Transverse colon (tissue), 4 donors: ENCODE measurements around the gene PCDH12. TPM values are rescaled to one million over a fixed set of nuclear protein-coding genes. Genes with fewer than 3 reads are reported as not detected.

Experiments used
- DNase-seq: peaks from one replicate; pipeline ENCODE4 v3.0.0-alpha.2; 2019
- H3K27ac ChIP-seq, 4 donors: fragments of 200-600 bp; sonication (generic); 2 replicates each; pipeline ENCODE4 v1.5.1; 2016 to 2018; ENCODE audit warnings: inconsistent platforms in 4 of 4
- H3K27me3 ChIP-seq: fragments of 200-600 bp; sonication (generic); 2 replicates; pipeline ENCODE4 v1.5.1; 2017; ENCODE audit warnings: inconsistent platforms
- H3K36me3 ChIP-seq, 4 donors: fragments of 200-600 bp; sonication (generic); 2 replicates each; pipeline ENCODE4 v1.5.1; 2017 to 2019; ENCODE audit warnings: inconsistent platforms in 4 of 4
- H3K4me1 ChIP-seq, 4 donors: fragments of 200-600 bp; sonication (generic); 2 replicates each; pipeline ENCODE4 v1.5.1; 2017 to 2020; ENCODE audit warnings: inconsistent platforms in 4 of 4
- H3K4me3 ChIP-seq, 4 donors: fragments of 200-600 bp; sonication (generic); 1 replicate in 1 of 4; 2 replicates in 3 of 4; pipeline versions ENCODE4 v1.5.1 to v1.6.1; 2017 to 2019; ENCODE audit warnings: inconsistent platforms in 4 of 4
- H3K9me3 ChIP-seq, 2 donors: fragments of 200-600 bp; sonication (generic); 2 replicates each; pipeline ENCODE4 v1.5.1; 2017 to 2019; ENCODE audit warnings: inconsistent platforms in 2 of 2
- EP300 ChIP-seq: sonication (generic); formaldehyde crosslinking; IDR thresholded peaks from one replicate; pipeline ENCODE4 v1.6.1; 2017; ENCODE audit warnings: antibody characterized with exemption, low read depth
- POLR2A ChIP-seq: fragments of 450-650 bp; IDR thresholded peaks from one replicate; pipeline ENCODE4 v1.6.1; 2016; ENCODE audit warnings: antibody characterized with exemption, mild to moderate bottlenecking, moderate library complexity
- POLR2AphosphoS5 ChIP-seq, 3 donors: sonication (generic); formaldehyde crosslinking; IDR thresholded peaks; one replicate each; pipeline ENCODE4 v1.6.1; 2016; ENCODE audit warnings: antibody characterized with exemption in 3 of 3
- WGBS, 2 donors: methylation state at CpG; one replicate each; pipeline ENCODE4 v1.1.5; 2018; ENCODE audit warnings: low coverage in 1 of 2; 5-methylcytosine and 5-hydroxymethylcytosine counted together
- in situ Hi-C, 4 donors: fragments of 200-750 bp; cut with MboI; loops; one replicate each; pipeline versions ENCODE4 v1.15.0 to v1.15.1; 2017; ENCODE audit warnings: low sequenced_read_pairs in 3 of 4, low pct_ligation_motif_present in 1 of 4, low pct_unique_long_range_greater_than_20kb in 1 of 4
- intact Hi-C: fragments of 100-400 bp; cut with DNase I; formaldehyde crosslinking; loops from one replicate; pipeline ENCODE4 v1.15.1; 2023; ENCODE audit warnings: low total_unique reads
- total RNA-seq, 4 donors: library from RNA; depleted of rRNA; stranded (reverse); fragments of >200 nt; gene quantifications; one replicate each; pipeline ENCODE4 v1.1.0, GENCODE V29; 2016
- TF ChIP-seq, protein P1 (sequence below), 5 experiments: fragments of 200-600 bp in 3 of 5; fragments of 450-650 bp in 2 of 5; sonication (generic) in 3 of 5; IDR thresholded peaks; 1 replicate in 2 of 5; 2 replicates in 3 of 5; pipeline ENCODE4 v1.5.1; 2016 to 2017; ENCODE audit warnings: antibody characterized with exemption in 5 of 5, inconsistent platforms in 3 of 5, mild to moderate bottlenecking in 2 of 5, moderate library complexity in 1 of 5

PCDH12 gene
- under 1 TPM in 3 of 4 donors, not detected in 1; 0.37 to 0.95 (median 0.68) TPM for total RNA-seq

DNA sequence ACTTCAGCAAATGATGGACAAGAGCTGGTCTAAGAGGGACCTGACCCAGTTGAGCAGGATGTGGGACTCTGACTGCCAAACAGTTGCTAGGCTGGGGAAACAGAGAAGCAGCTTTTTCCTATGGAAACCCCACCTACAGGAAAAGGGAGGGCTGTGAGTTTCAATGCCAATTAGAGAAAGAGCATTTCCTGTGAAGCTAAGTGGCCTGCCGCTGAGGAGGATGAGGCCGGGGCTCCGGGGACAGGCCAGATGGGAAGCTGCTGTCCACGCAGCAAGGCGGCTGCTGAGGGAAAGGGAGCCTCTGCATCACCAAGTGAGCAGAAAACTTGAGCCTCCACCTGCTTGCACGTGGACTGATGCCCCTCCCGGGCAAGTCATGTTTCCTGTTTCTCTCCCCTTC lies at the start of gene PCDH12:
Gene PCDH12, minus strand, starts transcription at position 90 of the 400 bp plus-strand sequence. CDS start 351 bp downstream, outside the sequence.
- Histone ChIP-seq H3K27me3 (no peaks in the 10 kb centered on the region), H3K27ac (peak within 1 kb of the TSS in 2 of 4 donors; percentile 40 to 50), H3K4me3 (no peak within 1 kb of the TSS), H3K9me3 (no peaks in the 10 kb centered on the region), H3K36me3 (no peaks in the 10 kb centered on the region), H3K4me1 (peaks cover 0 to 18% (median 3%) of the 10 kb centered on the region in 4 donors)
- no peak for TF ChIP-seq EP300
- TF ChIP-seq POLR2A: no peak
- TF ChIP-seq POLR2AphosphoS5 (IDR thresholded peaks at IDR 0.05): peak in 1 of 3 donors; percentile 16
- DNase-seq: peak; percentile 13
- 27 to 42% methylated on average over 2 to 7 of the region's 7 CpGs for WGBS, 2 donors
- in situ Hi-C loops (loop anchor here in 3 of 4 donors (5.0 to 10.0 kb wide), 4 partner anchors 73 to 266 kb away; no protein-coding TSS in a partner anchor), intact Hi-C loops (loop anchor here (5.0 kb wide), 1 partner anchor 266 kb away; no protein-coding TSS in a partner anchor)

DNA sequence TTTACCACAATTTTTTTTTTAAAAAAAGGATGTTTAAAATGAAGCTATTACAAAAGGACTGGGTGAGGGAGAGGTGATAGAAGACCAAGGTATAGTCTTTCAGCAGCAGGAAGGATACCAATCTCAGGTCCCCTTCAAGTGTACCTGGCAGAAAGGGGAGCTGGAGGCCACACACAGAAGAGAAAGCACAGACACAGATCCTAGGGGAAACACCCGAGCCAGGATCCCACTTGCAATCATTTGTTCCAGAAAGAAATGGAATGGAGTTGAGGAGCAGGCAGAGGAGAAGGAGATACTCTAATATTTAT lies 49.2 kb upstream of the PCDH12 start:
- H3K27ac ChIP-seq: no peak overlapping the region
- TF ChIP-seq EP300: no peak
- WGBS, 2 donors: 75 to 82% methylated on average over 1 of the region's 1 CpG
- no peaks in the 10 kb centered on the region for H3K27me3 ChIP-seq
- H3K9me3 ChIP-seq: no peaks in the 10 kb centered on the region
- no peak overlapping the region for H3K4me3 ChIP-seq
- peaks cover 0 to 17% (median 3%) of the 10 kb centered on the region in 4 donors for H3K36me3 ChIP-seq
- in situ Hi-C loops: loop anchor here in 2 of 4 donors (10.0 to 25.0 kb wide), 2 partner anchors 138 to 330 kb away; partner anchors contain the start of gene SPRY4 (in 1 of the 2)
- intact Hi-C loops: no loop called here
- no peak for DNase-seq
- H3K4me1 ChIP-seq: peaks cover 0 to 3% (median under 1%) of the 10 kb centered on the region in 4 donors

DNA sequence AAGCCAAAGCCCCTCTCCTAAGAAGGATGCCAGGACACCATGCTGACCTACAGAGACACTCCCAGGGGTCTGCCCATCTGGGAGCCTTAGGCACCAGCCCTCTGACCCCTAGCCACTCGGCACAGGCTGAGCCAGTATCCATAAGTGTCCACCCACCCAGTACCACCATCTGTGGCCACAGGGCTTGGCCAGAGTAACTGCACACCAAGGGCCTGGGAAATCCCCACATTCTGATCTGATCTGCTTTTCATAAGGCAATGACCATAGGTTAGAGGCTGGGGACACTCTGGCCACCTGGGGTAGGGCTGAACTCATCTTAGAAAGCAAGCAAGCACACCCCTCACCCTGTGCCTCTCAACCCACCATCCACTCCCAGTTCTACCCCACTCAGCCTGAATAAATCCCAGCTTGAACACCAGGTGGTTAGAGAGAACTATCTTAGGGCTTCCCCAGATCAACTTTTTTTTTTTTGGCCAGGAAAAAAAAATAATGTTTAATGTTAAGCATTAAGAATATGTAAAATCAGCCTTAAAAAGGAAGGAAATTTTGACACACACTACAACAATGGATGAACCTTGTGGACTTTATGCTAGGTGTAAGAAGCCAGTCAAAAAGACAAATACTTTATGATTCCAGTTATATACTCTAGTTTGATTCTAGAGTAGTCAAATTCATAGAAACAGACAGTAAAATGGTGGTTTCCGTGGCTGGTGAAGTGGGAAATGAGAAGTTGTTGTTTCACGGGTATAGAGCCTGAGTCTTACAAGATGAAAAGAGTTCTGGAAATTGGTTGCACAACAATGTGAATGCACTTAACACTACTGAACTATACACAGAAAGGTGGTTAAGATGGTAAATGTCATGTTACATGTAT lies 48.6 kb upstream of the PCDH12 start:
- intact Hi-C loops (no loop called here), in situ Hi-C loops (loop anchor here in 2 of 4 donors (10.0 to 25.0 kb wide), 2 partner anchors 138 to 331 kb away; partner anchors contain the start of gene SPRY4 (in 1 of the 2))
- TF ChIP-seq POLR2AphosphoS5 (IDR thresholded peaks at IDR 0.05): no peak
- TF ChIP-seq EP300: no peak
- no peak for TF ChIP-seq POLR2A
- TF ChIP-seq, protein P1, sequence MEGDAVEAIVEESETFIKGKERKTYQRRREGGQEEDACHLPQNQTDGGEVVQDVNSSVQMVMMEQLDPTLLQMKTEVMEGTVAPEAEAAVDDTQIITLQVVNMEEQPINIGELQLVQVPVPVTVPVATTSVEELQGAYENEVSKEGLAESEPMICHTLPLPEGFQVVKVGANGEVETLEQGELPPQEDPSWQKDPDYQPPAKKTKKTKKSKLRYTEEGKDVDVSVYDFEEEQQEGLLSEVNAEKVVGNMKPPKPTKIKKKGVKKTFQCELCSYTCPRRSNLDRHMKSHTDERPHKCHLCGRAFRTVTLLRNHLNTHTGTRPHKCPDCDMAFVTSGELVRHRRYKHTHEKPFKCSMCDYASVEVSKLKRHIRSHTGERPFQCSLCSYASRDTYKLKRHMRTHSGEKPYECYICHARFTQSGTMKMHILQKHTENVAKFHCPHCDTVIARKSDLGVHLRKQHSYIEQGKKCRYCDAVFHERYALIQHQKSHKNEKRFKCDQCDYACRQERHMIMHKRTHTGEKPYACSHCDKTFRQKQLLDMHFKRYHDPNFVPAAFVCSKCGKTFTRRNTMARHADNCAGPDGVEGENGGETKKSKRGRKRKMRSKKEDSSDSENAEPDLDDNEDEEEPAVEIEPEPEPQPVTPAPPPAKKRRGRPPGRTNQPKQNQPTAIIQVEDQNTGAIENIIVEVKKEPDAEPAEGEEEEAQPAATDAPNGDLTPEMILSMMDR (IDR thresholded peaks at IDR 0.05): no peak
- no peak for DNase-seq
- no peaks in the 10 kb centered on the region for H3K27me3 ChIP-seq
- 57 to 58% methylated on average over 2 to 3 of the region's 3 CpGs for WGBS, 2 donors
- no peaks in the 10 kb centered on the region for H3K9me3 ChIP-seq
- peaks cover 0 to 17% (median 6%) of the 10 kb centered on the region in 4 donors for H3K36me3 ChIP-seq
- no peak overlapping the region for H3K4me3 ChIP-seq
- no peak overlapping the region for H3K27ac ChIP-seq
- H3K4me1 ChIP-seq: no peaks in the 10 kb centered on the region

DNA sequence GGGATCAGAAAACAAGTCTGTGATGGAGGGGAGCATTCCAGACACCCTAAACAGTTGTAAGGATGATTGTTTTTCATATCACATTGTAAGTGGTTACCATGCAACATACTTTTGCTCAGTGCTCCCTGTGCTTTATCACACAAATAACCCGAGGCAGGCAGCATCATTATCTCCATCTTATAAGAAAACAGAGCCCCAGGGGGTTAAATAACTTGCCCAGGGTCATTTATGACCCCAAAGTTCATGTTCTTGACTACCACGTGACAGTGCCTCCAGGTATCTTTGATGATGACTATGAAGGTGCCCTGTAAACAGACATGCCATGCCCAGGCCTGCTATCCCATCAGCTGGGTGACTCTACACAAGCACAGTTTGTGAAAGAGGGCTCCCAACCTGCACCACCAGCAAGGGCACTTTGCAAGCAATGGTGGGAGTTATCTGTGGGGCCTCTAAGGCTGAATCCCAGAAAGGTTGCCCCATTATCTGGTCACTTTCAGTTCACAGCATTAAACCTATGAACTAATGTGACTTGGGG lies 45.3 kb upstream of the PCDH12 start:
- 47% methylated on average over 2 of the region's 2 CpGs; no CpG with 5 or more reads in 1 of the 2 donors for WGBS, 2 donors
- no peak overlapping the region for H3K27ac ChIP-seq
- H3K36me3 ChIP-seq: peaks cover 0 to 17% (median 9%) of the 10 kb centered on the region in 4 donors

More for the DNA sequence above, 45.3 kb upstream of the PCDH12 start:
- Histone ChIP-seq H3K4me3 (no peak overlapping the region), H3K4me1 (no peaks in the 10 kb centered on the region), H3K27me3 (no peaks in the 10 kb centered on the region), H3K9me3 (no peaks in the 10 kb centered on the region)
- TF ChIP-seq, protein P1 (IDR thresholded peaks at IDR 0.05): no peak
- no peak for TF ChIP-seq POLR2AphosphoS5 (IDR thresholded peaks at IDR 0.05)
- no peak for TF ChIP-seq POLR2A
- no peak for TF ChIP-seq EP300
- no peak for DNase-seq
- intact Hi-C loops: no loop called here
- in situ Hi-C loops: loop anchor here in 2 of 4 donors (10.0 to 25.0 kb wide), 2 partner anchors 141 to 334 kb away; partner anchors contain the start of gene SPRY4 (in 1 of the 2)
